GM20000 (cell line): Measurements from ENCODE around the gene ADAD2.

Experiments
- DNase-seq: peaks from one replicate; pipeline ENCODE4 v3.0.0; 2012; ENCODE audit warnings: low spot score
- CTCF ChIP-seq: IDR thresholded peaks from 2 replicates; pipeline ENCODE4 v1.5.1; 2012; ENCODE audit warnings: mild to moderate bottlenecking, control low read depth; ENCODE audit errors: extremely low read depth, missing control alignments

Gene ADAD2

GRCh38 chr16:84242839-84243238 lies 51.9 kb downstream of the ADAD2 start:
- TF ChIP-seq CTCF = no peak
- no peak for DNase-seq

GRCh38 chr16:84243732-84244131 lies 52.8 kb downstream of the ADAD2 start:
- TF ChIP-seq CTCF = no peak
- DNase-seq = no peak

- DNase-seq = no peak
- no peak for TF ChIP-seq CTCF
Observed at GRCh38 chr16:84244728-84245127, 53.8 kb downstream of the ADAD2 start.

GRCh38 chr16:84245956-84246678 lies 55.2 kb downstream of the ADAD2 start:
- no peak for TF ChIP-seq CTCF
- DNase-seq = no peak

- TF ChIP-seq CTCF = no peak
- DNase-seq = no peak
Observed at GRCh38 chr16:84246679-84247077, 55.7 kb downstream of the ADAD2 start.
